ENCODE results near the gene SUPT20HL1. TPM values are rescaled to one million over a fixed set of nuclear protein-coding genes. Genes with fewer than 3 reads are reported as not detected.

Gene SUPT20HL1
- total and polyA plus RNA-seq, 2 experiments from 2014 or later, result not detected

DNA sequence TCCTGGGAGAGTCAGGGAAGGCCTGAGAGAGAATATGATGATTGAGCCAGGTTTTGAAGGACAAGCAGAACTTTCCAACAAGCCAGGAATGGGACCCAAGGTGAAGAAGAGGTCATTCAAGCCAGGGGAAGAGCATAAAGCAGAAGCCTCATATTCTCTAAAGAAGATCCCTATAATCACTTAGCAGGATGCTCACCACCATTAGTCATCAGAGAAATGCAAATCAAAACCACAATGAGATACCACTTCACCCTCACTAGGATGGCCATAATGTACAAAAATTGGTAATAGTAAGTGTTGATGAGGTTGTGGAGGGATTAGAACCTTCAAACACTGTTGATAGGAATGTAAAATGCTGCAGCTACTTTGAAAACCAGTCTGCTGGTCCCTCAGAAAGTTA, 20.5 kb upstream of the SUPT20HL1 start:
- Histone ChIP-seq H3K4me1 (ENCODE audit: insufficient read depth) (no peaks in the 10 kb centered on the region), H2AFZ (no peak overlapping the region), H4K20me1 (replicated peaks; ENCODE audit: insufficient read depth) (no peaks in the 10 kb centered on the region), H3K27me3 (ENCODE audit: insufficient read depth) (no peaks in the 10 kb centered on the region), H3K4me3 (no peak overlapping the region), H3K36me3 (ENCODE audit: insufficient read depth) (no peaks in the 10 kb centered on the region), H3K4me2 (no peak overlapping the region), H3K27ac (ENCODE audit: low read depth) (no peak overlapping the region), H3K9me2 (ENCODE audit: insufficient read depth) (no peaks in the 10 kb centered on the region), H3K79me2 (replicated peaks; ENCODE audit: insufficient read depth) (no peaks in the 10 kb centered on the region), H3F3A (replicated peaks; ENCODE audit: low read depth) (no peaks in the 10 kb centered on the region)
- no peak for DNase-seq (ENCODE audit: low spot score)
- no peaks in the 10 kb centered on the region for H3K4me1 Mint-ChIP-seq
- H3K9me3 Mint-ChIP-seq, result no peaks in the 10 kb centered on the region
- H3K27me3 Mint-ChIP-seq (ENCODE audit: insufficient read depth, low read depth, poor library complexity), result no peaks in the 10 kb centered on the region
- no peak for ATAC-seq
- no peaks in the 10 kb centered on the region for H3K36me3 Mint-ChIP-seq (ENCODE audit: low read depth)
- no peak for TF ChIP-seq ZNF331 (CRISPR knock-in tag; IDR thresholded peaks at IDR 0.05; ENCODE audit: low read depth)
- TF ChIP-seq ZNF114 (CRISPR knock-in tag; IDR thresholded peaks at IDR 0.05), result no peak
- TF ChIP-seq, protein P1, sequence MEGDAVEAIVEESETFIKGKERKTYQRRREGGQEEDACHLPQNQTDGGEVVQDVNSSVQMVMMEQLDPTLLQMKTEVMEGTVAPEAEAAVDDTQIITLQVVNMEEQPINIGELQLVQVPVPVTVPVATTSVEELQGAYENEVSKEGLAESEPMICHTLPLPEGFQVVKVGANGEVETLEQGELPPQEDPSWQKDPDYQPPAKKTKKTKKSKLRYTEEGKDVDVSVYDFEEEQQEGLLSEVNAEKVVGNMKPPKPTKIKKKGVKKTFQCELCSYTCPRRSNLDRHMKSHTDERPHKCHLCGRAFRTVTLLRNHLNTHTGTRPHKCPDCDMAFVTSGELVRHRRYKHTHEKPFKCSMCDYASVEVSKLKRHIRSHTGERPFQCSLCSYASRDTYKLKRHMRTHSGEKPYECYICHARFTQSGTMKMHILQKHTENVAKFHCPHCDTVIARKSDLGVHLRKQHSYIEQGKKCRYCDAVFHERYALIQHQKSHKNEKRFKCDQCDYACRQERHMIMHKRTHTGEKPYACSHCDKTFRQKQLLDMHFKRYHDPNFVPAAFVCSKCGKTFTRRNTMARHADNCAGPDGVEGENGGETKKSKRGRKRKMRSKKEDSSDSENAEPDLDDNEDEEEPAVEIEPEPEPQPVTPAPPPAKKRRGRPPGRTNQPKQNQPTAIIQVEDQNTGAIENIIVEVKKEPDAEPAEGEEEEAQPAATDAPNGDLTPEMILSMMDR (conservative IDR thresholded peaks at IDR 0.05; ENCODE audit: low read depth in 2 of 2), result no peak
- TF ChIP-seq STAT1 (IDR thresholded peaks at IDR 0.05; ENCODE audit: unreplicated experiment), result no peak
- TF ChIP-seq JUNB (IDR thresholded peaks at IDR 0.05; ENCODE audit: unreplicated experiment), result no peak
- TF ChIP-seq, protein P2, sequence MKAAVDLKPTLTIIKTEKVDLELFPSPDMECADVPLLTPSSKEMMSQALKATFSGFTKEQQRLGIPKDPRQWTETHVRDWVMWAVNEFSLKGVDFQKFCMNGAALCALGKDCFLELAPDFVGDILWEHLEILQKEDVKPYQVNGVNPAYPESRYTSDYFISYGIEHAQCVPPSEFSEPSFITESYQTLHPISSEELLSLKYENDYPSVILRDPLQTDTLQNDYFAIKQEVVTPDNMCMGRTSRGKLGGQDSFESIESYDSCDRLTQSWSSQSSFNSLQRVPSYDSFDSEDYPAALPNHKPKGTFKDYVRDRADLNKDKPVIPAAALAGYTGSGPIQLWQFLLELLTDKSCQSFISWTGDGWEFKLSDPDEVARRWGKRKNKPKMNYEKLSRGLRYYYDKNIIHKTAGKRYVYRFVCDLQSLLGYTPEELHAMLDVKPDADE (IDR thresholded peaks at IDR 0.05), result no peak
- no peak for TF ChIP-seq CREB1 (CRISPR knock-in tag; IDR thresholded peaks at IDR 0.05; ENCODE audit: low read depth)
- no peak for TF ChIP-seq NANOG (IDR thresholded peaks at IDR 0.05; ENCODE audit: borderline replicate concordance)
- no peak for TF ChIP-seq EZH2 (IDR thresholded peaks at IDR 0.05; ENCODE audit: low read depth, unreplicated experiment)
- no peak for TF ChIP-seq POLR2AphosphoS5 (IDR thresholded peaks at IDR 0.05; ENCODE audit: low read depth)
- TF ChIP-seq, protein P3, sequence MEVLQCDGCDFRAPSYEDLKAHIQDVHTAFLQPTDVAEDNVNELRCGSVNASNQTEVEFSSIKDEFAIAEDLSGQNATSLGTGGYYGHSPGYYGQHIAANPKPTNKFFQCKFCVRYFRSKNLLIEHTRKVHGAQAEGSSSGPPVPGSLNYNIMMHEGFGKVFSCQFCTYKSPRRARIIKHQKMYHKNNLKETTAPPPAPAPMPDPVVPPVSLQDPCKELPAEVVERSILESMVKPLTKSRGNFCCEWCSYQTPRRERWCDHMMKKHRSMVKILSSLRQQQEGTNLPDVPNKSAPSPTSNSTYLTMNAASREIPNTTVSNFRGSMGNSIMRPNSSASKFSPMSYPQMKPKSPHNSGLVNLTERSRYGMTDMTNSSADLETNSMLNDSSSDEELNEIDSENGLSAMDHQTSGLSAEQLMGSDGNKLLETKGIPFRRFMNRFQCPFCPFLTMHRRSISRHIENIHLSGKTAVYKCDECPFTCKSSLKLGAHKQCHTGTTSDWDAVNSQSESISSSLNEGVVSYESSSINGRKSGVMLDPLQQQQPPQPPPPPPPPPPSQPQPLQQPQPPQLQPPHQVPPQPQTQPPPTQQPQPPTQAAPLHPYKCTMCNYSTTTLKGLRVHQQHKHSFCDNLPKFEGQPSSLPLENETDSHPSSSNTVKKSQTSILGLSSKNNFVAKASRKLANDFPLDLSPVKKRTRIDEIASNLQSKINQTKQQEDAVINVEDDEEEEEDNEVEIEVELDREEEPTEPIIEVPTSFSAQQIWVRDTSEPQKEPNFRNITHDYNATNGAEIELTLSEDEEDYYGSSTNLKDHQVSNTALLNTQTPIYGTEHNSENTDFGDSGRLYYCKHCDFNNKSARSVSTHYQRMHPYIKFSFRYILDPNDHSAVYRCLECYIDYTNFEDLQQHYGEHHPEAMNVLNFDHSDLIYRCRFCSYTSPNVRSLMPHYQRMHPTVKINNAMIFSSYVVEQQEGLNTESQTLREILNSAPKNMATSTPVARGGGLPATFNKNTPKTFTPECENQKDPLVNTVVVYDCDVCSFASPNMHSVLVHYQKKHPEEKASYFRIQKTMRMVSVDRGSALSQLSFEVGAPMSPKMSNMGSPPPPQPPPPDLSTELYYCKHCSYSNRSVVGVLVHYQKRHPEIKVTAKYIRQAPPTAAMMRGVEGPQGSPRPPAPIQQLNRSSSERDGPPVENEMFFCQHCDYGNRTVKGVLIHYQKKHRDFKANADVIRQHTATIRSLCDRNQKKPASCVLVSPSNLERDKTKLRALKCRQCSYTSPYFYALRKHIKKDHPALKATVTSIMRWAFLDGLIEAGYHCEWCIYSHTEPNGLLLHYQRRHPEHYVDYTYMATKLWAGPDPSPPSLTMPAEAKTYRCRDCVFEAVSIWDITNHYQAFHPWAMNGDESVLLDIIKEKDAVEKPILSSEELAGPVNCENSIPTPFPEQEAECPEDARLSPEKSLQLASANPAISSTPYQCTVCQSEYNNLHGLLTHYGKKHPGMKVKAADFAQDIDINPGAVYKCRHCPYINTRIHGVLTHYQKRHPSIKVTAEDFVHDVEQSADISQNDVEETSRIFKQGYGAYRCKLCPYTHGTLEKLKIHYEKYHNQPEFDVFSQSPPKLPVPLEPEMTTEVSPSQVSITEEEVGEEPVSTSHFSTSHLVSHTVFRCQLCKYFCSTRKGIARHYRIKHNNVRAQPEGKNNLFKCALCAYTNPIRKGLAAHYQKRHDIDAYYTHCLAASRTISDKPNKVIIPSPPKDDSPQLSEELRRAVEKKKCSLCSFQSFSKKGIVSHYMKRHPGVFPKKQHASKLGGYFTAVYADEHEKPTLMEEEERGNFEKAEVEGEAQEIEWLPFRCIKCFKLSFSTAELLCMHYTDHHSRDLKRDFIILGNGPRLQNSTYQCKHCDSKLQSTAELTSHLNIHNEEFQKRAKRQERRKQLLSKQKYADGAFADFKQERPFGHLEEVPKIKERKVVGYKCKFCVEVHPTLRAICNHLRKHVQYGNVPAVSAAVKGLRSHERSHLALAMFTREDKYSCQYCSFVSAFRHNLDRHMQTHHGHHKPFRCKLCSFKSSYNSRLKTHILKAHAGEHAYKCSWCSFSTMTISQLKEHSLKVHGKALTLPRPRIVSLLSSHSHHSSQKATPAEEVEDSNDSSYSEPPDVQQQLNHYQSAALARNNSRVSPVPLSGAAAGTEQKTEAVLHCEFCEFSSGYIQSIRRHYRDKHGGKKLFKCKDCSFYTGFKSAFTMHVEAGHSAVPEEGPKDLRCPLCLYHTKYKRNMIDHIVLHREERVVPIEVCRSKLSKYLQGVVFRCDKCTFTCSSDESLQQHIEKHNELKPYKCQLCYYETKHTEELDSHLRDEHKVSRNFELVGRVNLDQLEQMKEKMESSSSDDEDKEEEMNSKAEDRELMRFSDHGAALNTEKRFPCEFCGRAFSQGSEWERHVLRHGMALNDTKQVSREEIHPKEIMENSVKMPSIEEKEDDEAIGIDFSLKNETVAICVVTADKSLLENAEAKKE (CRISPR knock-in tag; IDR thresholded peaks at IDR 0.05), result no peak
- TF ChIP-seq EZH2phosphoT487 (IDR thresholded peaks at IDR 0.05; ENCODE audit: unreplicated experiment), result no peak
- TF ChIP-seq, protein P4, sequence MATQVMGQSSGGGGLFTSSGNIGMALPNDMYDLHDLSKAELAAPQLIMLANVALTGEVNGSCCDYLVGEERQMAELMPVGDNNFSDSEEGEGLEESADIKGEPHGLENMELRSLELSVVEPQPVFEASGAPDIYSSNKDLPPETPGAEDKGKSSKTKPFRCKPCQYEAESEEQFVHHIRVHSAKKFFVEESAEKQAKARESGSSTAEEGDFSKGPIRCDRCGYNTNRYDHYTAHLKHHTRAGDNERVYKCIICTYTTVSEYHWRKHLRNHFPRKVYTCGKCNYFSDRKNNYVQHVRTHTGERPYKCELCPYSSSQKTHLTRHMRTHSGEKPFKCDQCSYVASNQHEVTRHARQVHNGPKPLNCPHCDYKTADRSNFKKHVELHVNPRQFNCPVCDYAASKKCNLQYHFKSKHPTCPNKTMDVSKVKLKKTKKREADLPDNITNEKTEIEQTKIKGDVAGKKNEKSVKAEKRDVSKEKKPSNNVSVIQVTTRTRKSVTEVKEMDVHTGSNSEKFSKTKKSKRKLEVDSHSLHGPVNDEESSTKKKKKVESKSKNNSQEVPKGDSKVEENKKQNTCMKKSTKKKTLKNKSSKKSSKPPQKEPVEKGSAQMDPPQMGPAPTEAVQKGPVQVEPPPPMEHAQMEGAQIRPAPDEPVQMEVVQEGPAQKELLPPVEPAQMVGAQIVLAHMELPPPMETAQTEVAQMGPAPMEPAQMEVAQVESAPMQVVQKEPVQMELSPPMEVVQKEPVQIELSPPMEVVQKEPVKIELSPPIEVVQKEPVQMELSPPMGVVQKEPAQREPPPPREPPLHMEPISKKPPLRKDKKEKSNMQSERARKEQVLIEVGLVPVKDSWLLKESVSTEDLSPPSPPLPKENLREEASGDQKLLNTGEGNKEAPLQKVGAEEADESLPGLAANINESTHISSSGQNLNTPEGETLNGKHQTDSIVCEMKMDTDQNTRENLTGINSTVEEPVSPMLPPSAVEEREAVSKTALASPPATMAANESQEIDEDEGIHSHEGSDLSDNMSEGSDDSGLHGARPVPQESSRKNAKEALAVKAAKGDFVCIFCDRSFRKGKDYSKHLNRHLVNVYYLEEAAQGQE (IDR thresholded peaks at IDR 0.05; ENCODE audit: unreplicated experiment), result no peak
- H3K27ac Mint-ChIP-seq, result no peak overlapping the region
- no peak overlapping the region for H3K4me3 Mint-ChIP-seq

Data from GM23338 (cell line).